WI38 (cell line): ENCODE results near the gene TIGAR.

Source experiments
- H3K4me3 ChIP-seq: 2 replicates; pipeline ENCODE4 v1.5.1; 2011; ENCODE audit warnings: low read depth, mild to moderate bottlenecking, control low read depth, low read length
- TF ChIP-seq, protein P1 (sequence below): IDR thresholded peaks from 2 replicates; pipeline ENCODE4 v1.5.1; 2012; ENCODE audit warnings: low read depth, mild to moderate bottlenecking, control low read depth, low read length

TIGAR gene

DNA sequence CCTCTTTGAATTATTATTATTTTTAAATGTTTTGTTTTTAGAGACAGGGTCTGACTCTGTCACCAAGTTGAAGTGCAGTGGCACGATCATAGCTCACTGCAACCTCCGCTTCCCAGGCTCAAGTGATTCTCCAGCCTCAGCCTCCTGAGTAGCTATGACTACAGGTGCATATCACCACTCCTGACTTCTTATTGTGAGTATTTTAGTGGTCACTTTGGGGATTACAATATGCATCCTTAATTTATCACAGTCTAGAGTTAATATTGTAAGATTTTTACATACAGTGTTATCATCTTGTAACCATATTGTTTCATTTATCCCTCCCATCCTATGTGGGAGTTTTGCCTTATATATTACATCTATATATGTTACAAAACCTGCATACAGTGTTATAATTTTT, 45.1 kb downstream of the TIGAR start:
- H3K4me3 ChIP-seq, result no peak overlapping the region
- TF ChIP-seq, protein P1, sequence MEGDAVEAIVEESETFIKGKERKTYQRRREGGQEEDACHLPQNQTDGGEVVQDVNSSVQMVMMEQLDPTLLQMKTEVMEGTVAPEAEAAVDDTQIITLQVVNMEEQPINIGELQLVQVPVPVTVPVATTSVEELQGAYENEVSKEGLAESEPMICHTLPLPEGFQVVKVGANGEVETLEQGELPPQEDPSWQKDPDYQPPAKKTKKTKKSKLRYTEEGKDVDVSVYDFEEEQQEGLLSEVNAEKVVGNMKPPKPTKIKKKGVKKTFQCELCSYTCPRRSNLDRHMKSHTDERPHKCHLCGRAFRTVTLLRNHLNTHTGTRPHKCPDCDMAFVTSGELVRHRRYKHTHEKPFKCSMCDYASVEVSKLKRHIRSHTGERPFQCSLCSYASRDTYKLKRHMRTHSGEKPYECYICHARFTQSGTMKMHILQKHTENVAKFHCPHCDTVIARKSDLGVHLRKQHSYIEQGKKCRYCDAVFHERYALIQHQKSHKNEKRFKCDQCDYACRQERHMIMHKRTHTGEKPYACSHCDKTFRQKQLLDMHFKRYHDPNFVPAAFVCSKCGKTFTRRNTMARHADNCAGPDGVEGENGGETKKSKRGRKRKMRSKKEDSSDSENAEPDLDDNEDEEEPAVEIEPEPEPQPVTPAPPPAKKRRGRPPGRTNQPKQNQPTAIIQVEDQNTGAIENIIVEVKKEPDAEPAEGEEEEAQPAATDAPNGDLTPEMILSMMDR, result no peak

DNA sequence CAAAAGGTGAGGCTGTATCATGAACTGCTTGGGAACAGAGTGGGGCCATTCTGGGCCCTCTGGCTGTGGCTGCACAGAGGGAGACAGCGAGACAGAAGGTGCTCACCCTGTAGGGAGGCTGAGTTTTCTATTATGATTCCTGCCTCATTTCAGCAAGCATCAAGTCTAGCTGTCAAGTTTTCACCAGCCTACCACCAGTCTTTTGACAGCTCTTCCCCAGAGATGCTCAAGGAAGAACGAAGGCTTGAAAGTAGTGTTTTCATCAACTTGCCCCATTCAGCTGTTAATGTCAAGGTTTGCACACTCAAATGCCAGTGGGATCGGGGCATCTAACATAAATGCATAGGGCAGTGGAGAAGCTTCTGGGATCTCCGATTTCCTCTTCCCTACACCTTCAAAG, 48.5 kb downstream of the TIGAR start:
- TF ChIP-seq, protein P1, result no peak
- H3K4me3 ChIP-seq, result no peak overlapping the region

DNA sequence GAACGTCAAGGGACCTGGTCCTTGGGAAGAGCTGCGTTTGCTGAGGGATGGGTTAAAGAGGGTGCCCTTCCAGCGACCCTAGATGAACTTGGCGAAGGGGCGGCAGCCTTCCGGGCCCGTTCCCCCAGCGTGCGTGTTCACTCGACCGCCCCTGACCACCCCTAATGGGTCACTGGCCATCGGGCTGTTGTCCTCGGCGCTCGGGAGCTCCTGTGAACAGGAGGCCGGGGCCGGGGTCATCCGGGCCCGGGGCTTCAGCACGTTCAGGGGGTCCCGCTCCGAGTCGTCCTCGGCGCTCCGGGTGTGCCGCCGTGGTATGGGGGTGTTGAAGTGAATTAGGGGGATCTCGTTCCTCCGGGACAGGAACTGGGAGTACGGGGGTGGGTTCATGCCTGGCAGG, 49.3 kb downstream of the TIGAR start:
- H3K4me3 ChIP-seq, result no peak overlapping the region
- TF ChIP-seq, protein P1, result no peak

DNA sequence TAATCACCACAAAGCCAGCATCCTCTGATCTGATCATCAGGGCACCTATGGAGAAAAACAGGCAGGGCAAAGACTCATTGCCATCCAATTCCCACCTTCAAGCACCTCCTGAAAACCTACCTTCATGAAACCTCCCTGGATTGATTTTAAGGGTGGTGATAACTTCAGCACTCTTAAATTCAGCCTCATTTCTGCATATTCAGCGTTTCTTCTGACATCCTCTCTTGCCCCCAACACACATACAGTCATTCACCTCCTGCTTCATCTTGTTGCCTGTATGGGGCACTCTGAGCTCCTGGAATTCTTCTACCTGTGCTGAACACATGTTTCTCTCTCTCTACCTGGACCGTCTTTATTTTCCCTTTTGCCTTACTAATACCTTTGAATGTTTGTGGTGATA, 51.6 kb downstream of the TIGAR start:
- H3K4me3 ChIP-seq, result no peak overlapping the region
- TF ChIP-seq, protein P1, result no peak

DNA sequence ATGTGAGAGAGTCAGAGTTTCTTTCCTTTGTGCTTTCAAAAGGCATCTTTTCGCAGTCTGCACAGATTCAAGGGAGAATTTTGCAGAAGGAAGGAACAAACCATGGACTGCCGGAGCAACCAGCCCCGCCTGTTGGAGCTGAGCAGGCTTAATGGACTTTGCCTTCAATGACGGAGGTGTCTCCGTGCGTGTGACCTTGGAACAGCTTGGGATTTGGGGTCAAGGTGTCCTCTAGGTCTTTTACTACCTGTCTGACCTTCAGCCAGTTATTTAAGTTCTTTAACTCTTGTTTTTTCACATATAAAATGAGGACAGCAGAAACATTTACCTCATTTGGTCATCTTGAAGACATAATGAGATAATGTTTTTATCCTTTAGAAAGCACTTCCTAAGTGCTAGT, 54.4 kb downstream of the TIGAR start:
- TF ChIP-seq, protein P1, result no peak

DNA sequence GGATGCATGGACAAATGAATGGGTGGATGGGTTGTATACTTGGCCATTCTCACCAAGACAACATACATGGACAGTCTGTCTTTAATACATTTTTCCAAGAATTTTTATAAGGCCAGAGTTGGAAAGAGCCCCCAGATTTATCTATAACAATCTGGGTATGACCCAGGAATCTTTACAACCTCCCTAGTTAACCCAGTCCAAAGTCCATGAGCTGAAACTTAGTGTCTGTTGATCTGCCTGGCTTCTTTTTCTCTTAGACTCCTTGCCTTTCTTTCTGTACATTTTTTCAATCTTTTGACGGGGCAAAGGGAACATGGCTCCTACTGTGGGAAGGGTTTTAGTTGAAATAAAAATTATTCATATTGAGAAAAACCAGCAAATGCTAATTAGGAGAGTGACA, 57.8 kb downstream of the TIGAR start:
- TF ChIP-seq, protein P1, result no peak
- H3K4me3 ChIP-seq, result no peak overlapping the region

More for the DNA sequence above, 54.4 kb downstream of the TIGAR start:
- no peak overlapping the region for H3K4me3 ChIP-seq

DNA sequence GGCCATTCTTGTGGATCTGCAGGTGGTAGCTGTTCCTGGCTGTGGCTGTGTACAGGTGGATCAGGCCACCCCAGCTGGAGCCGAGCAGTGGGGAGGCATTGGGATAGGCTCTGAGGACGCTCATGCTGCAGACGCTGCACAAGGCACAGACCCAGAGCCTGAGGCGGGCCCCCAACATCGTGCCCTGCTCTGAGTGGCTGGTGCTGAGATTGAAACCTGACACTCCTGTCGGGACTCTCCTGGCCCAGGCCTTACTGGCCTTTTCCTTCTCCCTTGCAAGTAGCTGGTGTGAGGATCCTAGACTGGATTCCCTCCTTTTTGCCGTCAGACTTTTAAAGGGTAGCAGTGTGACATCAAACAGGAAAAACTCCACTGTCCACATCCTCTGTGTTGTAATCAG, 58.4 kb downstream of the TIGAR start, which contains the start of gene FGF23:
Gene FGF23 (minus strand): TSS at position 308 of the 400 bp plus-strand sequence. CDS start 130 bp downstream, at position 178.
- TF ChIP-seq, protein P1, result no peak
- H3K4me3 ChIP-seq, result no peak within 1 kb of the TSS
